ENCODE data around the gene PRSS38. TPM values are rescaled to one million over a fixed set of nuclear protein-coding genes. Genes with fewer than 3 reads are reported as not detected.

The PRSS38 gene
- total and polyA plus RNA-seq, 2 experiments from 2014 or later: not detected

- Histone ChIP-seq H3K27me3 (ENCODE audit: insufficient read depth) (no peaks in the 10 kb centered on the region; the same call in 1 of the 2 replicates), H3K9me2 (ENCODE audit: insufficient read depth) (peaks cover 3% of the 10 kb centered on the region; the same call in 1 of the 2 replicates), H4K20me1 (replicated peaks; ENCODE audit: insufficient read depth) (no peaks in the 10 kb centered on the region), H3K4me1 (ENCODE audit: insufficient read depth) (no peaks in the 10 kb centered on the region), H2AFZ (no peak overlapping the region), H3F3A (replicated peaks; ENCODE audit: low read depth) (no peaks in the 10 kb centered on the region), H3K36me3 (ENCODE audit: insufficient read depth) (no peaks in the 10 kb centered on the region), H3K27ac (ENCODE audit: low read depth) (no peak overlapping the region), H3K4me2 (no peak overlapping the region), H3K4me3 (no peak overlapping the region), H3K79me2 (replicated peaks; ENCODE audit: insufficient read depth) (no peaks in the 10 kb centered on the region)
- Mint-ChIP-seq H3K36me3 (ENCODE audit: low read depth) (no peaks in the 10 kb centered on the region), H3K9me3 (peaks cover 23% of the 10 kb centered on the region; the same call in 2 of the 3 replicates), H3K27ac (no peak overlapping the region), H3K4me1 (no peaks in the 10 kb centered on the region), H3K27me3 (ENCODE audit: insufficient read depth, low read depth, poor library complexity) (no peaks in the 10 kb centered on the region), H3K4me3 (no peak overlapping the region)
- TF ChIP-seq ZNF331 (CRISPR knock-in tag; IDR thresholded peaks at IDR 0.05; ENCODE audit: low read depth) (no peak), ZNF114 (CRISPR knock-in tag; IDR thresholded peaks at IDR 0.05) (no peak), EZH2phosphoT487 (IDR thresholded peaks at IDR 0.05; ENCODE audit: unreplicated experiment) (no peak), POLR2AphosphoS5 (IDR thresholded peaks at IDR 0.05; ENCODE audit: low read depth) (no peak), NANOG (IDR thresholded peaks at IDR 0.05; ENCODE audit: borderline replicate concordance) (no peak), JUNB (IDR thresholded peaks at IDR 0.05; ENCODE audit: unreplicated experiment) (no peak), CREB1 (CRISPR knock-in tag; IDR thresholded peaks at IDR 0.05; ENCODE audit: low read depth) (no peak), EZH2 (IDR thresholded peaks at IDR 0.05; ENCODE audit: low read depth, unreplicated experiment) (no peak), ETS1 (IDR thresholded peaks at IDR 0.05) (no peak), STAT1 (IDR thresholded peaks at IDR 0.05; ENCODE audit: unreplicated experiment) (no peak), CTCF (conservative IDR thresholded peaks at IDR 0.05; ENCODE audit: low read depth in 2 of 2) (no peak), ZNF462 (CRISPR knock-in tag; IDR thresholded peaks at IDR 0.05) (no peak), REST (IDR thresholded peaks at IDR 0.05; ENCODE audit: unreplicated experiment) (no peak)
- no peak for DNase-seq (ENCODE audit: low spot score)
- no peak for ATAC-seq
These were observed 8.7 kb downstream of the PRSS38 start for GRCh38 chr1:227824204-227824603.
